ENCODE results near the gene RAD51AP2. TPM values are rescaled to one million over a fixed set of nuclear protein-coding genes. Genes with fewer than 3 reads are reported as not detected.

Gene RAD51AP2
- total and polyA plus RNA-seq, 2 donors (not counting 3 experiments of a cell fraction or from before 2014, with no cell fraction given), result not detected

DNA sequence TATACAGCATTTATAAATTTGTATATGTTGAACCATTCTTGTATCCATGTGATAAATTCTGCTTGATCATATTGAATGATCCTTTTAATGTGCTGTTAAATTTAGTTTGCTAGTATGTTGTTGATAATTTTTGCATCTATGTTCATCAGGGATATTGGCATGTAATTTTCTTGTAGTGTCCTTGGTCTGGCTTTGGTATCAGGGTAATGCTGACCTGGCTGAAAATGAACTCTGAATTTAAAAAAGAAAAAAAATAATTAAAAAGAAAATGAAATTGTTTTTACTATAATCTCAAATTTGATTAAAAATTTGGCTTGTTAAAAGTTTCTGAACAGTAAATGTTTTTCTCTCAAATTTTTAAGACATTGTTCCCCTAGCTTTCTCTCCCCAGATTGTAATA is 46.3 kb downstream of the RAD51AP2 start:
- Histone ChIP-seq H2AFZ (ENCODE audit: low read depth, low read length) (no peak overlapping the region), H4K20me1 (replicated peaks; ENCODE audit: control insufficient read depth, extremely low read depth, insufficient read depth, low read length) (no peaks in the 10 kb centered on the region), H3K27ac (ENCODE audit: insufficient read depth, low read depth, low read length) (no peak overlapping the region), H3K9ac (replicated peaks; ENCODE audit: extremely low read depth, insufficient read depth, low read length) (no peak overlapping the region), H3K4me2 (ENCODE audit: insufficient read depth, low read length) (no peak overlapping the region), H3K9me1 (replicated peaks; ENCODE audit: control insufficient read depth, extremely low read depth, insufficient read depth, low read length) (no peaks in the 10 kb centered on the region), H3K27me3 (ENCODE audit: control insufficient read depth in 2 of 2, insufficient read depth in 2 of 2, low read length in 2 of 2) (no peaks in the 10 kb centered on the region), H3K4me3 (replicated peaks in 1 of 3; ENCODE audit: insufficient read depth in 1 of 3, low read depth in 1 of 3, low read length in 3 of 3) (no peak overlapping the region), H3K79me2 (ENCODE audit: control insufficient read depth, insufficient read depth, low read length) (no peaks in the 10 kb centered on the region), H3K4me1 (ENCODE audit: control insufficient read depth, extremely low read depth, insufficient read depth, low read length) (no peaks in the 10 kb centered on the region), H3K36me3 (ENCODE audit: control insufficient read depth in 2 of 2, extremely low read depth in 1 of 2, insufficient read depth in 2 of 2, low read length in 2 of 2) (no peaks in the 10 kb centered on the region), H3K9me3 (replicated peaks; ENCODE audit: control insufficient read depth, insufficient read depth, low read length) (no peaks in the 10 kb centered on the region)
- no peak for TF ChIP-seq JUN (IDR thresholded peaks at IDR 0.05; ENCODE audit: borderline replicate concordance, insufficient read depth, insufficient read length, low read depth)
- no peak for TF ChIP-seq POLR2A (IDR thresholded peaks at IDR 0.05; ENCODE audit: low read depth, low read length)
- TF ChIP-seq POLR2AphosphoS5 (IDR thresholded peaks at IDR 0.05; ENCODE audit: insufficient read depth, low read depth, low read length), result no peak
- no peak for TF ChIP-seq MYC (IDR thresholded peaks at IDR 0.05; ENCODE audit: low read depth, low read length)
- TF ChIP-seq EZH2 (IDR thresholded peaks at IDR 0.05; ENCODE audit: borderline replicate concordance, low read depth, low read length, severe bottlenecking), result no peak
- TF ChIP-seq, protein P1, sequence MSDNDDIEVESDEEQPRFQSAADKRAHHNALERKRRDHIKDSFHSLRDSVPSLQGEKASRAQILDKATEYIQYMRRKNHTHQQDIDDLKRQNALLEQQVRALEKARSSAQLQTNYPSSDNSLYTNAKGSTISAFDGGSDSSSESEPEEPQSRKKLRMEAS (IDR thresholded peaks at IDR 0.05; ENCODE audit: insufficient read depth, insufficient read length), result no peak
- TF ChIP-seq, protein P2, sequence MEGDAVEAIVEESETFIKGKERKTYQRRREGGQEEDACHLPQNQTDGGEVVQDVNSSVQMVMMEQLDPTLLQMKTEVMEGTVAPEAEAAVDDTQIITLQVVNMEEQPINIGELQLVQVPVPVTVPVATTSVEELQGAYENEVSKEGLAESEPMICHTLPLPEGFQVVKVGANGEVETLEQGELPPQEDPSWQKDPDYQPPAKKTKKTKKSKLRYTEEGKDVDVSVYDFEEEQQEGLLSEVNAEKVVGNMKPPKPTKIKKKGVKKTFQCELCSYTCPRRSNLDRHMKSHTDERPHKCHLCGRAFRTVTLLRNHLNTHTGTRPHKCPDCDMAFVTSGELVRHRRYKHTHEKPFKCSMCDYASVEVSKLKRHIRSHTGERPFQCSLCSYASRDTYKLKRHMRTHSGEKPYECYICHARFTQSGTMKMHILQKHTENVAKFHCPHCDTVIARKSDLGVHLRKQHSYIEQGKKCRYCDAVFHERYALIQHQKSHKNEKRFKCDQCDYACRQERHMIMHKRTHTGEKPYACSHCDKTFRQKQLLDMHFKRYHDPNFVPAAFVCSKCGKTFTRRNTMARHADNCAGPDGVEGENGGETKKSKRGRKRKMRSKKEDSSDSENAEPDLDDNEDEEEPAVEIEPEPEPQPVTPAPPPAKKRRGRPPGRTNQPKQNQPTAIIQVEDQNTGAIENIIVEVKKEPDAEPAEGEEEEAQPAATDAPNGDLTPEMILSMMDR (IDR thresholded peaks at IDR 0.05; ENCODE audit: extremely low read depth in 1 of 2, insufficient read depth in 1 of 2, low read depth in 1 of 2, low read length in 2 of 2), result no peak
- no peak for TF ChIP-seq GATA2 (IDR thresholded peaks at IDR 0.05; ENCODE audit: insufficient read depth, insufficient read length, low read depth, low read length)
- dilution Hi-C loops (cut with MboI; ENCODE audit: extremely low pct_ligation_motif_present, low sequenced_read_pairs) (no loop called here), intact Hi-C loops (cut with micrococcal nuclease) (loop anchor here (1.0 to 5.0 kb wide), 2 partner anchors 199 to 360 kb away; no protein-coding TSS in a partner anchor)
- ChIA-PET POLR2A (no interaction called here), CTCF (no interaction called here)
- DNase-seq (ENCODE audit: low read depth, low spot score) (no peak), FAIRE-seq (no peak)
- BruUV-seq (replicated peaks), result no TSS peak
